PC-3 (cell line): ENCODE data around the gene ANKRD52. TPM values are rescaled to one million over a fixed set of nuclear protein-coding genes. Genes with fewer than 3 reads are reported as not detected.
A peak's percentile ranks its signal among the peaks of the same experiment; 100 is the strongest.

Experiments used
- ATAC-seq: fragments of 200-7000 bp; cut with Tn5 transposase; 2 replicates; pipeline ENCODE4 v1.9.1; 2020; ENCODE audit warnings: mild to moderate bottlenecking, moderate library complexity
- BruUV-seq: library from RNA; stranded (reverse); fragments of 400-500 nt; replicated peaks from 2 replicates; lab custom pipeline; 2021; lab: Mats Ljungman, UMichigan
- CTCF ChIA-PET: fragments of 300-600 bp; sonication (Branson Sonifier 250); formaldehyde crosslinking; loops from one replicate; lab custom pipeline; 2022; ENCODE audit warnings: antibody characterized with exemption; lab: Charles Lee
- POLR2A ChIA-PET: fragments of 300-600 bp; sonication (Branson Sonifier 250); formaldehyde crosslinking; loops from one replicate; lab custom pipeline; 2022; ENCODE audit warnings: antibody characterized with exemption; ENCODE audit not compliant: unreplicated experiment; lab: Charles Lee
- DNase-seq: peaks from one replicate; pipeline ENCODE4 v3.0.0-alpha.2; 2015
- H2AFZ ChIP-seq: fragments of 300-600 bp; sonication (generic); 2 replicates; pipeline ENCODE4 v1.6.0; 2016; ENCODE audit warnings: antibody characterized with exemption, low read length
- H3F3A ChIP-seq: fragments of 300-600 bp; sonication (generic); one replicate; pipeline ENCODE4 v1.6.0; 2017; ENCODE audit warnings: antibody characterized with exemption, low read length, control low read depth, mild to moderate bottlenecking; ENCODE audit not compliant: unreplicated experiment
- H3K27ac ChIP-seq: fragments of 300-600 bp; sonication (generic); 2 replicates; pipeline ENCODE4 v1.5.1; 2016; ENCODE audit warnings: mild to moderate bottlenecking, low read length
- H3K27me3 ChIP-seq: fragments of 300-600 bp; sonication (generic); 2 replicates; pipeline ENCODE4 v1.6.1; 2016; ENCODE audit warnings: low read length, mixed read lengths
- H3K36me3 ChIP-seq: fragments of 300-600 bp; sonication (generic); 2 replicates; pipeline ENCODE4 v1.6.1; 2016; ENCODE audit warnings: low read depth, mixed run types, low read length, mixed read lengths
- H3K4me1 ChIP-seq: fragments of 300-600 bp; sonication (generic); 2 replicates; pipeline ENCODE4 v1.5.1; 2016; ENCODE audit warnings: low read length; ENCODE audit not compliant: insufficient read depth
- H3K4me2 ChIP-seq: fragments of 300-600 bp; sonication (generic); 2 replicates; pipeline ENCODE4 v1.6.0; 2016; ENCODE audit warnings: low read length
- H3K4me3 ChIP-seq: fragments of 300-600 bp; sonication (generic); 2 replicates; pipeline ENCODE4 v1.5.1; 2016; ENCODE audit warnings: mild to moderate bottlenecking, low read length, mixed read lengths
- H3K79me2 ChIP-seq: fragments of 300-600 bp; sonication (generic); 2 replicates; pipeline ENCODE4 v1.6.1; 2017; ENCODE audit warnings: low read length, mixed read lengths
- H3K9ac ChIP-seq: fragments of 300-600 bp; sonication (generic); 2 replicates; pipeline ENCODE4 v1.6.0; 2016; ENCODE audit warnings: mild to moderate bottlenecking, low read length
- H3K9me2 ChIP-seq: fragments of 300-600 bp; sonication (generic); replicated peaks from 2 replicates; pipeline ENCODE4 v1.6.1; 2016; ENCODE audit warnings: mixed run types, low read length, mixed read lengths
- H3K9me3 ChIP-seq: fragments of 300-600 bp; sonication (generic); 2 replicates; pipeline ENCODE4 v1.6.1; 2016; ENCODE audit warnings: low read length, mixed read lengths
- H4K20me1 ChIP-seq: fragments of 300-600 bp; sonication (generic); 2 replicates; pipeline ENCODE4 v1.6.1; 2016; ENCODE audit warnings: low read length, mixed read lengths
- EZH2 ChIP-seq: fragments of 300-600 bp; sonication (generic); IDR thresholded peaks from one replicate; pipeline ENCODE4 v1.6.1; 2017; ENCODE audit warnings: antibody characterized with exemption, mild to moderate bottlenecking, low read length; ENCODE audit not compliant: unreplicated experiment
- EZH2phosphoT487 ChIP-seq: fragments of 300-600 bp; sonication (generic); IDR thresholded peaks from 2 replicates; pipeline ENCODE4 v1.6.1; 2018; ENCODE audit warnings: mild to moderate bottlenecking, antibody characterized with exemption, low read length, borderline replicate concordance
- intact Hi-C: fragments of 100-400 bp; cut with micrococcal nuclease; formaldehyde crosslinking; loops from 2 replicates; pipeline ENCODE4 v1.9.0; 2023
- total RNA-seq: library from RNA; depleted of rRNA; stranded (reverse); fragments of >200 nt; gene quantifications from 2 replicates; pipeline ENCODE4 v1.2.3, GENCODE V29; 2014
- TF ChIP-seq, protein P1 (sequence below): fragments of 300-600 bp; sonication (generic); conservative IDR thresholded peaks from 2 replicates; pipeline ENCODE4 v1.5.1; 2017; ENCODE audit warnings: antibody characterized with exemption, low read depth, mild to moderate bottlenecking, low read length

The ANKRD52 gene
- total RNA-seq, 1 experiment from 2014 or later, result 19.1 TPM

DNA sequence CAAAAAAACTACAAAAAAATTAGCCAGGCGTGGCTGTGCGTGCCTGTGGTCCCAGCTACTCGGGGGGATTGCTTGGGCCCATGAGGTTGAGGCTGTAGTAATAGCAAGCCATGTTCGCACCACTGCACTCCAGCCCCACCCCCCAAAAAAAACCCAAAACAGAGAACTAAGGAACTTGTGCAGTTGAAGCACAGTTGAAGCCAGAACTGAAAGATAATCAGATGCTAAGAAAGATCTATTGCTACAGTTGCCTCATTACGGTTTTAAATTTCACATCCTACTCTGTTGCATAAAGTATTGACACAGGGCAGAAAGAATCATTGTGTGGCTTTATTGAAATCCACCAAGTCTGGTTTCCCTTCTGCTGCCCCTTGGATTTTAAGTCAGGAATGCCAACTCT lies 38.1 kb upstream of the ANKRD52 start:
- Histone ChIP-seq H3K4me1 (peaks cover 53% of the 10 kb centered on the region), H3F3A (no peaks in the 10 kb centered on the region), H3K27me3 (no peaks in the 10 kb centered on the region), H3K9ac (no peak overlapping the region), H3K79me2 (peaks cover 79% of the 10 kb centered on the region), H3K27ac (no peak overlapping the region), H3K36me3 (peaks cover 18% of the 10 kb centered on the region), H4K20me1 (peaks cover 28% of the 10 kb centered on the region; the same call in 1 of the 2 replicates), H3K9me3 (no peaks in the 10 kb centered on the region), H3K9me2 (no peaks in the 10 kb centered on the region), H3K4me2 (peak overlapping the region; percentile 87), H2AFZ (no peak overlapping the region), H3K4me3 (no peak overlapping the region)
- ATAC-seq (no peak), DNase-seq (no peak)
- BruUV-seq, result no TSS peak
- intact Hi-C loops, result no loop called here
- TF ChIP-seq EZH2phosphoT487, result no peak
- no peak for TF ChIP-seq EZH2
- TF ChIP-seq, protein P1, sequence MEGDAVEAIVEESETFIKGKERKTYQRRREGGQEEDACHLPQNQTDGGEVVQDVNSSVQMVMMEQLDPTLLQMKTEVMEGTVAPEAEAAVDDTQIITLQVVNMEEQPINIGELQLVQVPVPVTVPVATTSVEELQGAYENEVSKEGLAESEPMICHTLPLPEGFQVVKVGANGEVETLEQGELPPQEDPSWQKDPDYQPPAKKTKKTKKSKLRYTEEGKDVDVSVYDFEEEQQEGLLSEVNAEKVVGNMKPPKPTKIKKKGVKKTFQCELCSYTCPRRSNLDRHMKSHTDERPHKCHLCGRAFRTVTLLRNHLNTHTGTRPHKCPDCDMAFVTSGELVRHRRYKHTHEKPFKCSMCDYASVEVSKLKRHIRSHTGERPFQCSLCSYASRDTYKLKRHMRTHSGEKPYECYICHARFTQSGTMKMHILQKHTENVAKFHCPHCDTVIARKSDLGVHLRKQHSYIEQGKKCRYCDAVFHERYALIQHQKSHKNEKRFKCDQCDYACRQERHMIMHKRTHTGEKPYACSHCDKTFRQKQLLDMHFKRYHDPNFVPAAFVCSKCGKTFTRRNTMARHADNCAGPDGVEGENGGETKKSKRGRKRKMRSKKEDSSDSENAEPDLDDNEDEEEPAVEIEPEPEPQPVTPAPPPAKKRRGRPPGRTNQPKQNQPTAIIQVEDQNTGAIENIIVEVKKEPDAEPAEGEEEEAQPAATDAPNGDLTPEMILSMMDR, result no peak
- ChIA-PET CTCF (no interaction called here), POLR2A (no interaction called here)

DNA sequence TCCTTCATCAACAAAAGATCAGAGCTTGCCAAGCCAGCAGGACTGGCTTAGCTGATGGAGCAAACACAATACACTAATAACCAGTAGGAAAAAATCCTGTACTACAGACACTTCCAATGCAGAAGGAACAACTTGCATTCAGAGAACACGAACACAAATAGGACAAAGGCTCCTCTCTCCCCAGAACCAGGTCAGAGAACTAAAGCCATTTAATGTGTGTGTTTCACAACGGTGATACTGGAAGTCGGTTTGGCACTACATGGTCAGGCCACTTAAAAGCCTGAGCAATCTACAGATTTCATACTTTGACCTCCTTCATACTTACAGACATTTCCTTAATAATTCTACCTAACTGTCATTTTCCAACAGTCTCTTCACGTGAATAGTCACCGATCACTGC lies 35.6 kb upstream of the ANKRD52 start:
- Histone ChIP-seq H3K4me1 (peaks cover 51% of the 10 kb centered on the region), H4K20me1 (peaks cover 33% of the 10 kb centered on the region), H3K79me2 (peaks cover 90% of the 10 kb centered on the region), H3K27ac (no peak overlapping the region), H3K36me3 (peaks cover 30% of the 10 kb centered on the region), H2AFZ (no peak overlapping the region), H3K4me2 (no peak overlapping the region), H3F3A (no peaks in the 10 kb centered on the region), H3K9me2 (no peaks in the 10 kb centered on the region), H3K9ac (no peak overlapping the region), H3K27me3 (no peaks in the 10 kb centered on the region), H3K4me3 (no peak overlapping the region), H3K9me3 (no peaks in the 10 kb centered on the region)
- ChIA-PET POLR2A (no interaction called here), CTCF (no interaction called here)
- BruUV-seq, result no TSS peak
- ATAC-seq (no peak), DNase-seq (no peak)
- TF ChIP-seq EZH2phosphoT487 (no peak), EZH2 (no peak)
- TF ChIP-seq, protein P1, result no peak
- intact Hi-C loops, result no loop called here

DNA sequence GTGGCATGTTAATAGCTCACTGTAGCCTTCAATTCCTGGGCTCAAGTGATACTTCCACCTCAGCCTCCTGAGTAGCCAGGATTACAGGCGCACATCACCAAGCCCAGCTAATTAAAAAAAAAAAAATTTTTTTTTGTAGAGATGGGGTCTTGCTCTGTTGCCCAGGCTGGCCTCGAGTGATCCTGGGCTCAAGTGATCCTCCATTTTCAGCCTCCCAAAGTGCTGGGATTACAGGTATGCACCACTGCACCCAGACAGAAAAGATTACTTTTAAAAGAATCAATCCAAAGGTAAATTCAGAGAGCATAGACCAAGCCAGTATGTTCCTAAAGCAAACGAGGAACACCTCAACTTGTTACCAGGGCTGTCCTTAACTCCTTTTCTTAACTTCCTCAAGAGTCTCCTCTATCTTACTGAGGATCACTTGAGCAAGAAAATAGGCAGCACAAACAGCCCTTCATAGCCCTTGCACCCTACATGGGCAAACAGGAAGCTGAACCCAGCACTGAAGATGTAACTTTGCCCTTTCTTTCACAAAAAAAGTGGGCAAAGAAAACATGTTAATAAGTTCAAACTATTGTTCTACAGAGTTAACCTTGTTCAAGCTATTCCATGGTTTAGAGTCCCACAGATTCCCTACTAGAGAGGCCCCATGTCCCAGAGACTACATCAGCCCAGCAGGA lies 30.7 kb upstream of the ANKRD52 start:
- Histone ChIP-seq H3K4me3 (no peak overlapping the region), H4K20me1 (peaks cover 15% of the 10 kb centered on the region), H3K4me1 (peaks cover 24% of the 10 kb centered on the region), H3K79me2 (peaks cover 65% of the 10 kb centered on the region), H3F3A (no peaks in the 10 kb centered on the region), H3K9me3 (no peaks in the 10 kb centered on the region), H3K27me3 (no peaks in the 10 kb centered on the region), H3K4me2 (no peak overlapping the region), H3K36me3 (peaks cover 32% of the 10 kb centered on the region), H2AFZ (no peak overlapping the region), H3K9ac (no peak overlapping the region), H3K9me2 (no peaks in the 10 kb centered on the region), H3K27ac (no peak overlapping the region)
- CTCF ChIA-PET, result no interaction called here
- no peak for TF ChIP-seq EZH2
- TF ChIP-seq, protein P1, result no peak
- no peak for TF ChIP-seq EZH2phosphoT487
- BruUV-seq, result no TSS peak
- POLR2A ChIA-PET, result no interaction called here
- intact Hi-C loops, result no loop called here
- no peak for ATAC-seq
- DNase-seq, result no peak
